K562 (cell line): ENCODE data around the gene C3. TPM values are rescaled to one million over a fixed set of nuclear protein-coding genes. Genes with fewer than 3 reads are reported as not detected.

Experiments
- BCOR ChIP-seq: fragments of 450-650 bp; IDR thresholded peaks from 2 replicates; pipeline ENCODE4 v1.6.1; 2016
- CHCHD3 ChIP-seq: fragments of 250-450 bp; sonication (Bioruptor Pico); IDR thresholded peaks from 2 replicates; pipeline ENCODE4 v2.1.2; 2022; ENCODE audit warnings: mild to moderate bottlenecking
- EZH2 ChIP-seq: IDR thresholded peaks from 2 replicates; pipeline ENCODE4 v1.6.1; 2012; ENCODE audit warnings: low read depth, mild to moderate bottlenecking, inconsistent platforms, low read length, borderline replicate concordance
- GATA2 ChIP-seq: sonication (generic); formaldehyde crosslinking; IDR thresholded peaks from 2 replicates; pipeline ENCODE4 v1.4.0; 2020; ENCODE audit warnings: mild to moderate bottlenecking, missing genetic modification reagents
- HDAC8 ChIP-seq: fragments of 450-650 bp; IDR thresholded peaks from 2 replicates; pipeline ENCODE4 v1.6.1; 2016; ENCODE audit warnings: mild to moderate bottlenecking, missing genetic modification characterization, moderate library complexity, missing compliant biosample characterization
- HIVEP1 ChIP-seq: fragments of 250-450 bp; sonication (Bioruptor Pico); IDR thresholded peaks from 2 replicates; pipeline ENCODE4 v1.4.0; 2020; ENCODE audit warnings: mild to moderate bottlenecking
- JUND ChIP-seq, 2 experiments: IDR thresholded peaks; 2 replicates in 1 of 2; 3 replicates in 1 of 2; pipeline ENCODE4 v1.6.1; 2011; ENCODE audit warnings: borderline replicate concordance in 2 of 2, low read depth in 2 of 2, low read length in 2 of 2, improper control_type of control experiment in 1 of 2, missing biosample characterization in 1 of 2, missing genetic modification characterization in 1 of 2, missing genetic modification reagents in 1 of 2
- MIER1 ChIP-seq: fragments of 450-650 bp; IDR thresholded peaks from 2 replicates; pipeline ENCODE4 v1.6.1; 2016; ENCODE audit warnings: antibody characterized with exemption, mild to moderate bottlenecking, low read depth
- NELFE ChIP-seq: IDR thresholded peaks from 2 replicates; pipeline ENCODE4 v1.6.1; 2011; ENCODE audit warnings: mild to moderate bottlenecking; ENCODE audit not compliant: insufficient read depth, insufficient read length
- OTX1 ChIP-seq: fragments of 450-650 bp; formaldehyde crosslinking; IDR thresholded peaks from 2 replicates; pipeline ENCODE4 v1.4.0; 2022; ENCODE audit warnings: mild to moderate bottlenecking
- RBBP5 ChIP-seq: fragments of 200-600 bp; sonication (generic); IDR thresholded peaks from 2 replicates; pipeline ENCODE4 v1.6.1; 2012; ENCODE audit warnings: borderline replicate concordance, mild to moderate bottlenecking, low read length, control low read depth, inconsistent platforms; ENCODE audit not compliant: insufficient read depth, poor library complexity, severe bottlenecking
- RBM22 ChIP-seq: fragments of 200-400 bp; formaldehyde crosslinking; IDR thresholded peaks from 2 replicates; pipeline ENCODE4 v1.6.1; 2018; ENCODE audit warnings: low read length, low read depth; ENCODE audit not compliant: poor library complexity, severe bottlenecking
- RHOXF2B ChIP-seq: fragments of 250-450 bp; sonication (Bioruptor Pico); conservative IDR thresholded peaks from 2 replicates; pipeline ENCODE4 v1.5.1; 2021
- SIRT6 ChIP-seq: IDR thresholded peaks from one replicate; pipeline ENCODE4 v1.6.1; 2012; ENCODE audit warnings: low read depth, mild to moderate bottlenecking, control low read depth, inconsistent platforms, low read length, moderate library complexity
- SMARCA5 ChIP-seq: fragments of 450-650 bp; IDR thresholded peaks from 2 replicates; pipeline ENCODE4 v1.6.1; 2016
- SOX6 ChIP-seq: fragments of 450-650 bp; IDR thresholded peaks from 2 replicates; pipeline ENCODE4 v1.6.1; 2014; ENCODE audit warnings: mild to moderate bottlenecking
- TBL1XR1 ChIP-seq, 2 experiments: IDR thresholded peaks; 2 replicates each; pipeline ENCODE4 v1.6.1; 2012; ENCODE audit warnings: improper control_type of control experiment in 2 of 2, low read length in 2 of 2, mild to moderate bottlenecking in 1 of 2
- THRAP3 ChIP-seq: fragments of 450-650 bp; IDR thresholded peaks from 2 replicates; pipeline ENCODE4 v1.6.1; 2016; ENCODE audit warnings: mild to moderate bottlenecking, inconsistent platforms, borderline replicate concordance
- ZNF274 ChIP-seq: IDR thresholded peaks from 2 replicates; pipeline ENCODE4 v1.6.1; 2011; ENCODE audit warnings: low read depth, mild to moderate bottlenecking, low read length, moderate library complexity, borderline replicate concordance
- polyA plus RNA-seq, 8 experiments: library from polyadenylated mRNA; depleted of rRNA in 4 of 8; stranded (reverse) in 5 of 8; unstranded in 3 of 8; fragments of >200 nt; fragmentation: Nextera tagmentation in 2 of 8; fragmentation: Illumina TruSeq in 1 of 8; extraction: Ambion mirVana in 2 of 8; extraction: Trizol in 1 of 8; gene quantifications; 2 replicates each; pipeline versions ENCODE4 v1.2.1 to v1.2.3, GENCODE V29; 2011 to 2014; ENCODE audit warnings: inconsistent platforms in 1 of 8, missing spikeins in 1 of 8
- total RNA-seq, 7 experiments: library from RNA; depleted of rRNA in 6 of 7; stranded (reverse); fragments of >200 nt in 6 of 7; fragmentation: Illumina TruSeq in 2 of 7; extraction: Trizol in 2 of 7; gene quantifications; 2 replicates each; pipeline versions ENCODE4 v1.2.1 to v1.2.3, GENCODE V29; 2011 to 2021; ENCODE audit warnings: low replicate concordance in 1 of 7
- TF ChIP-seq, protein P1 (sequence below): sonication (generic); formaldehyde crosslinking; IDR thresholded peaks from 2 replicates; pipeline ENCODE4 v1.8.0; 2022; ENCODE audit warnings: missing genetic modification reagents, mild to moderate bottlenecking, moderate library complexity, borderline replicate concordance
- TF ChIP-seq, protein P2 (sequence below): fragments of 150-350 bp; conservative IDR thresholded peaks from 2 replicates; pipeline ENCODE4 v1.6.1; 2014; ENCODE audit warnings: low read length
- TF ChIP-seq, protein P3 (sequence below), 2 experiments: fragments of 250-450 bp in 1 of 2; fragments of 450-650 bp in 1 of 2; sonication (Bioruptor Pico) in 1 of 2; IDR thresholded peaks; 2 replicates each; pipeline versions ENCODE4 v1.6.1 to v1.8.0; 2016 to 2021; ENCODE audit warnings: mild to moderate bottlenecking in 2 of 2, moderate library complexity in 2 of 2, missing compliant biosample characterization in 1 of 2, missing genetic modification characterization in 1 of 2
- TF ChIP-seq, protein P4 (sequence below): sonication (generic); formaldehyde crosslinking; IDR thresholded peaks from 2 replicates; pipeline ENCODE4 v1.8.1; 2023; ENCODE audit warnings: mild to moderate bottlenecking, missing genetic modification reagents, moderate library complexity

C3 gene
- total and polyA plus RNA-seq, 9 of the 15 experiments (the other 6 are each of a cell fraction or from before 2014, with no cell fraction given): 0.59 to 10.6 (median 2.2) TPM

DNA sequence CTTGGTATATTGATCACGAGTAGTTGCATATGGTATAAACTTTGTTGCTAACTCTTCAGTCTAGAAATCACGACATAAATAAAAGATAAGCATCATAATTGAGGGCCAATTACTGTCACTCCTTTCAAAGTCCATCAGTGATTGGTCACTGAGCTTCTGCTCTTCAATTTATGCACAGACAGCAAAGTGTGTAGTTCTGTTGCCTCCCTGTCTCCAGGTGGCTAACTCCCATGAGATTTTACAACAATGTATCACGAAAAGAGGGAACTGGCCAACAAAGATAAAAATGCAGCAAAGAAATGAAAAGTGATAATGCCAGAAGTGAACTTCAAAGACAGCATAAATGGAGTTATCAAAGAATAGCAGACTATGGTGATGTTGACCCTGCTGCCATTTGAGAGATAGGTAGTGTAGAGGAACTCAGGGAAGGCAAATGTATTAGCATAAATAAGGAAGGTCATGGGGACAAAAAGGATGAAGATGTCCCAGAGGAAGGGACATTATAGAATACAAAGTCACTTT lies 37.8 kb downstream of the C3 start (continued):
- TF ChIP-seq RBM22 (no peak), ZNF274 (0 out of 2 replicates have a peak, but pooled peaks have one; percentile 36), MIER1 (no peak), CHCHD3 (CRISPR knock-in tag) (no peak), EZH2 (no peak), SOX6 (peak; percentile 92), JUND (IDR thresholded peaks at IDR 0.05; ENCODE audit: borderline replicate concordance, low read depth, low read length) (0 out of 2 replicates have a peak, but pooled peaks have one; percentile 9), JUND (tag; IDR thresholded peaks at IDR 0.05; ENCODE audit: borderline replicate concordance, low read depth, low read length) (no peak), RBBP5 (no peak), SMARCA5 (no peak), BCOR (peak; percentile 42; the same call in 1 of the 2 replicates), HDAC8 (tag) (no peak), OTX1 (CRISPR knock-in tag) (no peak), RHOXF2B (CRISPR knock-in tag) (no peak), TBL1XR1 (IDR thresholded peaks at IDR 0.05; ENCODE audit: low read length in 2 of 2) (peak; percentile 9 to 56; a peak in 1 of 4 replicates), NELFE (no peak), GATA2 (CRISPR knock-in tag) (peak; percentile 89), THRAP3 (no peak), SIRT6 (no peak), HIVEP1 (CRISPR knock-in tag) (no peak)
- TF ChIP-seq, protein P1, sequence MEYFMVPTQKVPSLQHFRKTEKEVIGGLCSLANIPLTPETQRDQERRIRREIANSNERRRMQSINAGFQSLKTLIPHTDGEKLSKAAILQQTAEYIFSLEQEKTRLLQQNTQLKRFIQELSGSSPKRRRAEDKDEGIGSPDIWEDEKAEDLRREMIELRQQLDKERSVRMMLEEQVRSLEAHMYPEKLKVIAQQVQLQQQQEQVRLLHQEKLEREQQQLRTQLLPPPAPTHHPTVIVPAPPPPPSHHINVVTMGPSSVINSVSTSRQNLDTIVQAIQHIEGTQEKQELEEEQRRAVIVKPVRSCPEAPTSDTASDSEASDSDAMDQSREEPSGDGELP (CRISPR knock-in tag): no peak
- TF ChIP-seq, protein P2, sequence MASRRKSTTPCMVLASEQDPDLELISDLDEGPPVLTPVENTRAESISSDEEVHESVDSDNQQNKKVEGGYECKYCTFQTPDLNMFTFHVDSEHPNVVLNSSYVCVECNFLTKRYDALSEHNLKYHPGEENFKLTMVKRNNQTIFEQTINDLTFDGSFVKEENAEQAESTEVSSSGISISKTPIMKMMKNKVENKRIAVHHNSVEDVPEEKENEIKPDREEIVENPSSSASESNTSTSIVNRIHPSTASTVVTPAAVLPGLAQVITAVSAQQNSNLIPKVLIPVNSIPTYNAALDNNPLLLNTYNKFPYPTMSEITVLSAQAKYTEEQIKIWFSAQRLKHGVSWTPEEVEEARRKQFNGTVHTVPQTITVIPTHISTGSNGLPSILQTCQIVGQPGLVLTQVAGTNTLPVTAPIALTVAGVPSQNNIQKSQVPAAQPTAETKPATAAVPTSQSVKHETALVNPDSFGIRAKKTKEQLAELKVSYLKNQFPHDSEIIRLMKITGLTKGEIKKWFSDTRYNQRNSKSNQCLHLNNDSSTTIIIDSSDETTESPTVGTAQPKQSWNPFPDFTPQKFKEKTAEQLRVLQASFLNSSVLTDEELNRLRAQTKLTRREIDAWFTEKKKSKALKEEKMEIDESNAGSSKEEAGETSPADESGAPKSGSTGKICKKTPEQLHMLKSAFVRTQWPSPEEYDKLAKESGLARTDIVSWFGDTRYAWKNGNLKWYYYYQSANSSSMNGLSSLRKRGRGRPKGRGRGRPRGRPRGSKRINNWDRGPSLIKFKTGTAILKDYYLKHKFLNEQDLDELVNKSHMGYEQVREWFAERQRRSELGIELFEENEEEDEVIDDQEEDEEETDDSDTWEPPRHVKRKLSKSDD: no peak
- TF ChIP-seq, protein P3, sequence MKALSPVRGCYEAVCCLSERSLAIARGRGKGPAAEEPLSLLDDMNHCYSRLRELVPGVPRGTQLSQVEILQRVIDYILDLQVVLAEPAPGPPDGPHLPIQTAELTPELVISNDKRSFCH (CRISPR knock-in tag; IDR thresholded peaks at IDR 0.05): no peak
- TF ChIP-seq, protein P3 (tag; IDR thresholded peaks at IDR 0.05): peak; percentile 87
- TF ChIP-seq, protein P4, sequence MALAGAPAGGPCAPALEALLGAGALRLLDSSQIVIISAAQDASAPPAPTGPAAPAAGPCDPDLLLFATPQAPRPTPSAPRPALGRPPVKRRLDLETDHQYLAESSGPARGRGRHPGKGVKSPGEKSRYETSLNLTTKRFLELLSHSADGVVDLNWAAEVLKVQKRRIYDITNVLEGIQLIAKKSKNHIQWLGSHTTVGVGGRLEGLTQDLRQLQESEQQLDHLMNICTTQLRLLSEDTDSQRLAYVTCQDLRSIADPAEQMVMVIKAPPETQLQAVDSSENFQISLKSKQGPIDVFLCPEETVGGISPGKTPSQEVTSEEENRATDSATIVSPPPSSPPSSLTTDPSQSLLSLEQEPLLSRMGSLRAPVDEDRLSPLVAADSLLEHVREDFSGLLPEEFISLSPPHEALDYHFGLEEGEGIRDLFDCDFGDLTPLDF: no peak
